GM21619 (cell line): ENCODE measurements around the gene PLCB4.
"Not testable (repeated sequence)": the region's sequence is repeated elsewhere in the genome, so short reads cannot be mapped to it uniquely, and the experiment has no call there.

Experiments
- ATAC-seq: cut with Tn5 transposase; IDR thresholded peaks from one replicate; pipeline ENCODE4 v1.9.1; 2021; ENCODE audit not compliant: unreplicated experiment

PLCB4 gene

DNA sequence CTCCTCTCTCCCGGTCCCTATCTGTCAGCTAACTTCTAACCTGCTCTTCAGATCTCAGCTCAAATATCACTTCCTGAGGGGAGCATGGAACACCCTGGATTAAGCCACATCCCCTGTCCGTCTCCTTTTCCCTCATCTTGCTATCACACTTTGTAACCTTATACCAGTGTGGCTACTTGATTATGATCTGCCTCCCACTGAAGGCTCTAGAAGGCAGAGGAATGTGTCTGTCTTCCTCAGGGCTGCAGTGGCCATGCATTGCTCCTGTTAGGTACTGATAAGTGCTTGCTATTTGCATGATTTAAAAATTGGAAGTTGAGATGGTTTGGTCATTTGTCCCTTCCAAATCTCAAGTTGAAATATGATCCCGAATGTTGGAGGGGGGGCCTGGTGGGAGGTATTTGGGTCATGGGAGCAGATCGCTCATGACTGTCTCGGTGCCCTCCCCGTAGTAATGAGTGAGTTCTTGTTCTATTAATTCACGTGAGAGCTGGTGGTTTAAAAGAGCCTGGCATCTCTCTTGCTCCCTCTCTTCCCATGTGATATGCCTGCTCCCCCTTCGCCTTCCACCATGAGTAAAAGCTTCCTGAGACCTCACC lies 71.4 kb downstream of the PLCB4 start:
- no peak for ATAC-seq

DNA sequence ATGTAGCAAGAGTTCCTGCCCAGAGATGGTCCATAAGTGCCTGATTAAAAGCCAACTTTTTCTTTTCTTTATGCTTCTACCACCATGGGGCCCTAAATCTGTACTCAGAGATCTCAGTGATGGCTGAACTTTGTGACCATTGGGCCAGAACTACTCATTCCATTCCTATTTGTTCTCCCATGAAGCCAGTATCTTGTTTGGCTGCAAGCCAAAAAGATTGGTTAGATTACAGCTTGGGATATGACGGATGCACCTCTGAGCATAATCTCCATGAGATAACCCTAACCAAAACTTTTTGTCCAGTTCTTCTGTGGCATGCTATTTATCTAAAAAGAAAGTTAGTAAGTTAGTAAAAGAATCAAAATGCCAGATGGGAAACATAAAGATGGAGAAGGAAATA lies 72.2 kb downstream of the PLCB4 start:
- ATAC-seq, result no peak

DNA sequence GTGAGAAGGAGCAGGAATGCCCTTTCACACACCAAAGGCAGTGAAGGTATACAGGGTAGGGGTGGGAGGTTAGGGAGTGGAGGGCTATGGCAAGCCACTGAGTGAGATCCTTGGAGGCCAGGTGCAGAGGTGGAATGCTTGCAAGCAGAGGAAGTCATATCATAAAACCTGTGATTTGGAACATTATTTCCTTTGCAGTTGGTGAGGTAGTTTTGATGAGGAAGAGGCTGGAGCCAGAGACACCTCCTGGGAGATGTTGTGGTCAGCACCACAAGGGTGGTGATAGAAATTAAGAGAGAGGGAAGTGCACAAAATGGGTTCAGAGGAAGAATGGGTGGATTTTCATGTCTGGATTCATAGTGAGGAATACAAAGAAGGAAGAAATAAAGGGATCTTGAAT lies 73.0 kb downstream of the PLCB4 start:
- ATAC-seq, result no peak

DNA sequence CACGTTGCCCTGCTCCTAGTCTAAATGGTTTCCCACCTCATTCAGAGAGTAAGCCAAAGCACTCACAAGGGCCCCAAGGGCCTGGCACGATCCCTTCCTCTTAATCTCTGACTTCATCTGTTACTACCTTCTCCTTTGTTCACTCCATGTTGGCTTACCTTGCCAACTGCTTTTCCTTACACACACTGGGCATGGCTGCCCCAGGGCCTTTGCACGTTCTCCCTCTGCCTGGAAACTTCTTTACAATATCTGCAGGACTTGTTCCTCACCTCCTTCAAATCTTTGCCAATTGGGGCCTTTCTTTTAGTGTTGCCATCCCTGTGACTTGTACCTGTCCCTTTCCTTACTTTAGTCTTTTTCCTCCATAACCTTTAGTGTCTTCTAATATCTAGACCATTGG lies 73.9 kb downstream of the PLCB4 start:
- no peak for ATAC-seq

DNA sequence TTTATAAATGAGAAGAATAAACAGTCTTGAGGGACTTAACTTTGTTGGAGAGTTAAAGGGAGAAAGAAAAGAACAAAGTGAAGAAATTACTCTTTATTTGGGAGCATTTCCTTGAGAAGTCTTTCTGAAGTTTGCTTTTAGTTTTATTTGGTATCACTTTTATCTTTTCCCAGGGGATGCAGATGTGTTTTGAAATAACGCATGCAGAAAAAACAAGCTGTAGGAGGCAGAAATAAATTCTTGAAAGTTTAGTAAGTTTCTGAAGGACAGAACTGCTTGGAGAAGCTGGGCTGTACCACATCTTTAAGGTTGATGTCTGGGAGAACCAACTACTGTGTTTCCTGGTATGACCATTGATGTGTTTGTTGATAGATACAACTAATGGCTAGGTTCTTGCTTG lies 75.0 kb downstream of the PLCB4 start:
- no peak for ATAC-seq

DNA sequence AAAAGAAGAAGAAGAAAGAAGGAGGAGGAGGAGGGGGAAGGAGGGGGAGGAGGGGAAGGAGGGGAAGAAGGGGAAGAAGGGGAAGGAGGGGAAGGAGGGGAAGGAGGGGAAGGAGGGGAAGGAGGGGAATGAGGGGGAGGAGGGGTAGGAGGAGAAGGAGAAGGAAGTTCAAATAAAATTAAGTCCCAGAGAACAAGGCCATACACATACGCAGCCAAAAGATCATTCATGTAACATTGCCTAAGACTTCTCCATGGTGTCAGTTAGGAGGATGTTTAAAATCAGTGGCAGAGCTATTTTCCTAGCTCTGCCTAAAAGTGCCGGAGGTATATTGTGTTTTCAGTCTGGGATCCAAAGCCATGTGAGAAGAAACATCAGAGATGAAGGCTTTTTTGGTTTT lies 75.8 kb downstream of the PLCB4 start:
- ATAC-seq, result no peak

DNA sequence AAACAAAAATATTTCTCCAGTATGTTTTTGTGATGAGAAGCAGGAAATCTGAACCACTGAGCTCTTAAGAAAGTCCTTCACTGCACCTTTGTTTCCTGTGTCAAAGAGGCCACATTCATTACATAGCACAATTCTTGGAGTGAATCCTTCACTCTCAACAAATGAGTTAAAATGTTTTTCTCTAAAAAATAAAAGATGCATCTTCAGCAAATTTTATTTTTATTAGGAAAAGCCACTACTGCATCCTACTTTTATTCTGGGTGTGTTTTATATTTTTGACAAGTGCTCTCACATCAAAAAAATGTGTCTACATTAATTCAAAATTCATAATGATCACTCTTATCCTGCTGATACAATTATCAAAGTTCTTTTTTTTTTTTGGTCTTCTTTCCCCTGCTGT lies 76.3 kb downstream of the PLCB4 start:
- ATAC-seq, result no peak

GRCh38 chr20:9146649-9147048 lies 77.8 kb downstream of the PLCB4 start:
- no peak for ATAC-seq

DNA sequence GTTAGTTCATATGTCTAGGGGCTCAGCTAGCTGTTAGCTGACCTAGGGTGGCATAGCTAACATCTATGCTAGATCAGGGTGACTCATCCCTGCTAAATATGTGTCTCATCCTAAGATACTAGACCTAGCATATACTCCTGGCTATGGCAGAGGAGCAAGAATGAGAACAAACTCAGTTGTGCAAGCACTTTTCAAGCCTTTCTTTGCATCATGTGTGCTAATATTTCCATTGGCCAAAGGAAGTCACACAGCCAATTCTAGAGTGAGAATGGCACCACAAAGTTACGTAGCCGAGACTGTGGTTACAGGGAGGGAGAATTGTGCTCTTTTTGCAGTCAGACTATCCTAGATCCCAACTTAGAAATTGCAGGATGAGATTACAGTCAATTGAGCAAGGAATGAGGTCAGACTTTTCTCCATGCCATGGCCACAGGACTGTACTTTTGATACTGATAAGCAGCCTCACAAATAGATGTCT lies 78.7 kb downstream of the PLCB4 start:
- ATAC-seq, result no peak

DNA sequence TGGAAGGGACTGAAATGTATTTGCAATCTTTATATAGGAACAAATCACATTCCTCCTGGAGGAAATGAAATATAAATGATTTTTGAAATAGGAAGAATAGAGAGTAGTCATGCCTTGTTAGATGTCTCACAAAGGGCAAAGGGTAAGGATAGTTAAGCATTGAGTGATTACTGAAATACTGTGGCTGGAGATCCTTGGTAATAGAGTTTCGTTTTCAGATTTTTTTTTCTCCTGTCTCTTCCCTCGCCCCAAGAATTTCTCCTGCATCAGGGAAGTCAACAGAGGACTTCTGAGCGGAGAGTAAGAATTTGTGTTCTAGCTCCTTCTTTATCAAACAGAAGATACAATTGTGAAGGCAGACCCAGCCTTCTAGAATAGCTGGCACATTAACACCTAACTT lies 79.4 kb downstream of the PLCB4 start:
- no peak for ATAC-seq

GRCh38 chr20:9149087-9149486 lies 80.2 kb downstream of the PLCB4 start:
- ATAC-seq, result no peak

- ATAC-seq, result no peak
Measured at GRCh38 chr20:9149796-9150195, 80.9 kb downstream of the PLCB4 start.

DNA sequence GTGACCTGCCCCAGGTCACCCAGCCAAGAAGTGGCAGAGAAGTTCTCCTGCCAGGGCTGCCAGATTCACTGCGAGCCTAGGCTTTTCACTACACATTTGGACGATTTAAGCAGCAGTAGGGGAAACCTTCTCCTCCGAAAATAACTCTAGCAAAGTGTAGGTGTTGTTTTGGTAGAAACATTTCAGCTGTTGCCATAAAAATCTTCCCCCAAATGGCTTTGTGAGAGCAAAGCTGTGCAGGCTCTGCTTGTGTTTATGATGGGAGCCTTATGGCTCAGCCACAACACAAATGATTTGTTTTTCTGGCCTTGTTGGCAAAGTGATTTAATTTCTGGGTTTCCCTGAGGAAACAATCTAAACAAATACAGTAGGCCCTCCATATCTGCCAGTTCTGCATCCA lies 81.8 kb downstream of the PLCB4 start:
- ATAC-seq, result no peak

- ATAC-seq, result not testable (repeated sequence)
Measured at GRCh38 chr20:9152139-9152538, 83.3 kb downstream of the PLCB4 start.

GRCh38 chr20:9154464-9155024 lies 85.7 kb downstream of the PLCB4 start:
- no peak for ATAC-seq

DNA sequence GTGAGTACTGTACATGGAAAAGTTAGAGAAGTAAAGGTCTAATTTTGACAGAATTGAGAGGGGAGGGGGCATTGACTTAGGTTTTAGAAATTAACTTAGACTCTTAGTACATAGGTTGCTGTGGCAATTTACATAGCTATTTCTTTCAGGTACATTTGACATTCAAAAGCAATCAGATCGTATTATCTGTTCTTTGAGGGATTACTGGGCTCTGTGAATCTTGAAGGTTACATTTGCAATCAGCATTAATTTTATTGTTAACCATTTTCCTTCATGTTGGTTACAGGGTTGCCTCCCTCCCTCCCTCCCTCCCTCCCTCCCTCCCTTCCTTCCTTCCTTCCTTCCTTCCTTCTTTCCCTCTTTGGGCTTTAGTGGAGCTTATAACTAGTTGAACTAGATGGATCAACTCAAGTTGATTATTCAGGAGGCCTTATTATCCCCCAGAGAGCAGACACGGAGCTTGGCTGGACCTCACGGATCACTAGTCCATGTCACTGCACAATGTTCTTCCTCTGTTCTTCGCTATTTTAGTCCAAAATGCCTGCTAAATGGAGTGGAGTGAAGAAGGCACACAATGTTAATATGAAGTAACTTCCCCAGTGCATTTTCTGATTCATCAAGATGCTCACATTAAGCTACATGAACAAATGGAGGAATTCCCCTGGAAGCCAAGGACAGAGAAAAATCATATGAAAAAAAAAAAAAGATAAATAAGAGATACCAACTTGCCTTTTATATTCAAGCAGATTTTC lies 87.8 kb downstream of the PLCB4 start:
- ATAC-seq, result no peak

DNA sequence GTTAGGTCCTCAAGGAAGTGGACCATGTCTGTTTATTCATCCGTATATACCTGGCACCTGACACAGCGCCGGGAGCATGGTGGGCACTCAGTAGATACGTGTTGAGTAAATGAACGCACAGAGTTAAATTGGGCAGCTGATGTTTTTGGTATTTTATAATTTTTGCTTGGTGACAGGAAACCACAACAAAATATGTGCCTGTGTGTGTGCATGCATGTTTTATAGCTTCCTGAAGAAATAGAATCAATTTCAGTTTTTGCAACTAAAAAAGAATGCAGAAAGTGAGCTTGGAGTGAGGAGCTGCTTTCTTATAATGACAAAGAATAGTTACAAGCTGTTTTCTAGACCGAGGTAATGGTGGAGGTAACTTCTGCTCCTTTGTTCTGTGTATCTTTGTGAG lies 91.4 kb downstream of the PLCB4 start:
- ATAC-seq, result no peak

DNA sequence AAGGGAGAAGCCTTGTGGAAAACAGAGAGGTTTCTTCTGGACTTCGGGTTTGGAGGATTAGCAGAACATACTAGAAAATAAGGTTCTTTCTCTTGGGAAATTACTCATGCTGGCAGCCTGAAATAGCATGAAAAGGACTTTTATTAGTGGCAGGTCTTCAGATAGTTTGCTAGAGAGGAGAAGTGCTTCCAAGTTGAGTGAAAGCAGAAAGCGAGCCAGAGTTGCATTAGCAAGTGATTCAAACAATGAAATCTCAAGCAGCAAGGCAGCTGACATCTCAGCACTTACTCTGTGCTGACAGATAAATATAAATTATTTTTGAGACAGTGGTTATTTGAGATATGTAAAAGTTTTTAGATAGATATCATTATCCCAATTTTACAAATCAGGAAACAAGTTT lies 91.9 kb downstream of the PLCB4 start:
- ATAC-seq, result no peak

GRCh38 chr20:9161311-9161710 lies 92.4 kb downstream of the PLCB4 start:
- ATAC-seq, result no peak

- ATAC-seq, result no peak
Measured at GRCh38 chr20:9163251-9163650, 94.4 kb downstream of the PLCB4 start.

- no peak for ATAC-seq
Measured at GRCh38 chr20:9163995-9164394, 95.1 kb downstream of the PLCB4 start.

- no peak for ATAC-seq
Measured at GRCh38 chr20:9165261-9165660, 96.4 kb downstream of the PLCB4 start.
